HG02852 (cell line): ENCODE data around the gene PLA1A.
"Not testable (repeated sequence)": the region's sequence is repeated elsewhere in the genome, so short reads cannot be mapped to it uniquely, and the experiment has no call there.

Source experiments
- ATAC-seq: cut with Tn5 transposase; IDR thresholded peaks from one replicate; pipeline ENCODE4 v1.9.1; 2021; ENCODE audit warnings: mild to moderate bottlenecking, moderate library complexity; ENCODE audit not compliant: unreplicated experiment

Gene PLA1A

DNA sequence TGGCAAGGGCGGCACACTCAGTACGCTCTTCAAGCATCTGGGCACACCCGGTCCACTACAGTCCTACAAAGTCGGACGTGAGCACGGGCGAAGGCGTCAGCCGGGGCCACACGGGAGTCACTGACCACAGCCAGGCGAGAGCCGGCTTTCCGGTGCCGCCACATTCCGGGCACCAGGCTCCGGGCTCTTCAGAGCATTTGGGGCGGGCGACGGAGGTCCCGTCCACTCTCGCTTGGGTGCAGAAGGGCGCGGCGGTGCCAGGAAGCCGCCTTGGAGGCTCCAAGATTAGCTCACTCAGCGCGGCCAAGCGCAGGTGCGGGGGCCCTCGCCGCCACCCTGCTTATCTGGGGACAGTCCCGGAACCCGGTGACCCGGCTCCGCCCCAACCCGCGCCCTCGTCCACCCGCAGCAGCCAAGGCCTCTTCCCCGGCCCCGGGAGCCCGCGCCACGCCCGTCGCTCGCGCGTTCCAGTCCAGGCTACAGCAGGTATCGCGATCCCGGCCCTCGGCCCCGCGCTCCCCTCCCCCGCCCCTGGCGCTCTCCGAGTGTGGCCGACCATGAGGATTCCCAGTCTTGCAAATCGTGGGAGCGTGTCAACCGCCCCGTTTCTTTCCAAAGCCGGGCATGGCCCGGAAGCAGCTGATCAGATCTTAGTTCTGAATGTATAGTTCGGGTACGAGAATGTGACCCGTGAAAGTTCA lies 18.2 kb upstream of the PLA1A start, which contains the start of gene ADPRH:
Gene ADPRH, plus strand, starts transcription at position 127 of the 701 bp plus-strand sequence. CDS start 2,678 bp downstream, outside the sequence.
- peak; percentile 66 for ATAC-seq

DNA sequence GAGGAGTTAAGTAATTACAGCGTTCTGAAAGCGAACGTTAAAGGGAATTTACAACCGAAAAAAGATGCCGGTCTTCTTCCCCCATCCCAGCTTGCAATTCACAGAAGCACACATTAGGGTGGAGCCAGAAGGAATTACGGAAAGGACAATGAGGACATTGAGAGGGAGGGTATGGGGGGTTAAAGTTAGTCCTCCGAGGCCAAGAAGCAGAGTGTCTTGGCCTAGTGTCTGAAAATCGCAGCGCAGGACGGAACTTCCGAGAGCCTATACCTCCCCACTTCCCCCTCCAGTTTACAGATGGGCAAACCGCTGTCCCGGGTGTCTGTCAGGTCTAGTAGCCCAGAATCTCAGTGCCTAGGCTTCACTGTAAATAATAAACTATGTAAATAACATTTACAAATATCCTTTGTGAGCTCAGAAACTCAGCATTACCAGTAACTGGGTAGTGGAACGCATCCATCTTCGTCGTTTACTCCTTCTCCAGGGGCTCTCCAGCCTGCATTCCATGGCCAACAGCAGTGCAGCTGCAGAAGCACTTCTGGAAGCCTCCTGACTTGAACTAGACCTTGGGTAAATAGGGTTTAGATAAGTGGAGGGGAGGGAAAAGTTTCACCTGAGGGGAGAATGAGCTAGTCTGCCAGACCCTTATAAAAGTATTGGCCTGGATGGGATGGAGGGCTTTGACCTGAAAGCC lies 17.5 kb upstream of the PLA1A start:
- peak; percentile 62 for ATAC-seq

- peak; percentile 40 for ATAC-seq
Observed at GRCh38 chr3:119582178-119582577, 15.5 kb upstream of the PLA1A start.

DNA sequence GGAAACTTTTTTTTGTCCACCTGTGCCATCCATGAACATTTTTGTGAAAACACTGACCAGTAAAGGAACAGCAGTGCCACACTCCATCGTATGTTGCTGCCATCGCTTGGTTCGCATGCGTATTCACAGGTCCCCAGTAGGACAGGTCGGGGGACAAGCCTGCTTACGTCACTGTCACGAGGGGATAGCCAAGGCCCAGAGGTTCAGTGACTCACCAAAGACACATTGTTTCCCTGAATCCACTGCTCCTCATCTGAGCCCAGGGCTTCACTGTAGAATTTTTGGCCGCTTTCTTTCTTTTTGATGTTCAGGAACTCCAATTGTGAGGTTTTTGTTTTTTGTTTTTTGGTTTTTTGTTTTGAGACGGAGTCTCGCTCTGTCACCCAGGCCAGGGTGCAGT lies 12.5 kb upstream of the PLA1A start:
- no peak for ATAC-seq

DNA sequence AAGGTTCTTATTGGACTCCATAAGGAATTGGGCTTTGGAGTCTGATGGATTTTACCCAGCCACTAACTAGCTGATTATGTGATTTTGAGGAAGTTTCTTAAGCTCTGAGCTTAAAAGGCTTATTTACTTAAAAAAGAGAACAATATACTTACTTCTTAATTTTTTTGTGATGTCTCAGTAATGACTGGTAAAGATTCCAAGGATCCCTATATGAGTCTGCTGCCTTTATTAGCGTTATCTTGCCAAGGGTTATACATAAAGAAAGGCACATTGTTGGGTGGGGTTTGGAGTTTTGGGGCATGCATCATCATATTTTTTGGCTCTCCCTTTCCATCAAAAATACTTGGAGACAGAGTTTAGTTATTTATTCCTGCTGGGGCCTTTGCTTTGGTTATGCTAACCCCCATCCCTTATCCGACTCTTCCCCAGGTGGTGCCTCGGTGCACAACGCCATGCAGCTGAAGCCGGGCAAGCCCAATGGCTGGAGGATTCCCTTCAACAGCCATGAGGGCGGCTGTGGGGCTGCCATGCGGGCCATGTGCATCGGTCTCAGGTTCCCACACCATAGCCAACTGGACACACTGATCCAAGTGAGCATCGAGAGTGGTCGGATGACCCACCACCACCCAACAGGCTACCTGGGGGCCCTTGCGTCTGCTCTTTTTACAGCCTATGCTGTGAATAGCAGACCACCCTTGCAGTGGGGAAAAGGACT lies 11.7 kb upstream of the PLA1A start:
- ATAC-seq = no peak

DNA sequence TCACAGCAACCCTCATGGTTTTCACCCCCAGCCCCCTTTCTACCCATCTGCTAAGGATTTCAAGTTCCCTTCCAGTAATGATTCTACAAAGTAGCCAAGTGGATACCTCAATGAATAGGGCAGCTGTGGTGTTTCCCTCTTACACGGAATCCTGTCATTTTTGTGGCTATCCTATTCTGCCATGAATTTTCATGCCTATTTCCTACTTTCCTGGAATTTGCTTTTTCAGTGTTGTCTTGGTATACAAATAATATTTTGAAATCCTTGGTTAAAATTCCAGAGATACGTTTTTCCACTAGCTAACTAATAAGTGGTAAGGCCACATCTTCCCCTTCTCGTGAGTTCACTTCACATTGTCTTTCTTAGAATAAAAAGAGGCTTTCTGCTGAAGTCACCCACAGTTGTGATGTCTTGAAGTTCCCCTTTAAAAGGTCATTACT lies 10.9 kb upstream of the PLA1A start:
- ATAC-seq = no peak

- peak; percentile 46 for ATAC-seq
Observed at GRCh38 chr3:119588112-119588511, 9.6 kb upstream of the PLA1A start.

- ATAC-seq = no peak
Observed at GRCh38 chr3:119589102-119589773, 8.4 kb upstream of the PLA1A start.

DNA sequence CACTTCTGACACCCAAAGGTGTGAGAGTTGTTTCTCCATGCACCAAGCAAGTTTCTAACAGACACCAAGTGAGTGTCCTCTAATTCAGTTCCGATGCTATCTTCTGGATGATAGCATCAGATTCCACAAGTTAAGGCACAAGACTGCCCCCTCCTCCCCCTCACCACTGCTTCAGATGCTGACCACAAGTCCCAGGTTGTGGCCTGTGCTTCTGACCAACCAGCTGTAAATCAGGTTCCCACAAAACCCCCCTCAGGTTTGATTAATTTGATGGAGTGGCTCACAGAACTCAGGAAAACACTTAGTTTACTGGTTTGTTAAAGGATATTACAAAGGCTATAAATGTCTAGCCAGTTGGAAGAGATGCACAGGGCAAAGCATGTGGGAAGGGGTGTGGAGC lies 7.0 kb upstream of the PLA1A start:
- no peak for ATAC-seq

DNA sequence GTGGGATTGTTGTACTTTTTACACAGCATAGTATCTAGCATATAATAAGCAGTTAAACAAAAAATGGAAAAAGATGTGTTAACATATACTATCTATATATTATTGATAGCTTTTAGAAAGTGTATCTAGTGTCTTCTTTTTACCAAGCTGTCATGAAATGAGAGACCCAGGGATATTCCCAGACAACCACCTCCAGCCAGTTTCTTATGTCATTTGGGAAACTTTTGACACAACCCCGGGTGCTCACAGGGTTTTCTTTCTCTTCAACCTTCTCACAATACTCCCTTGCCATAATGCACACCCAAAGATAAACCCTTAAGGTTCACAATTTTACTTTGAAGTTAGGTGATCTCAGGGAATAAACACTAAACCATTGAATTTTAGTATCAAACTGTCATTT lies 4.8 kb upstream of the PLA1A start:
- ATAC-seq = no peak

- no peak for ATAC-seq
Observed at GRCh38 chr3:119594066-119594465, 3.6 kb upstream of the PLA1A start.

DNA sequence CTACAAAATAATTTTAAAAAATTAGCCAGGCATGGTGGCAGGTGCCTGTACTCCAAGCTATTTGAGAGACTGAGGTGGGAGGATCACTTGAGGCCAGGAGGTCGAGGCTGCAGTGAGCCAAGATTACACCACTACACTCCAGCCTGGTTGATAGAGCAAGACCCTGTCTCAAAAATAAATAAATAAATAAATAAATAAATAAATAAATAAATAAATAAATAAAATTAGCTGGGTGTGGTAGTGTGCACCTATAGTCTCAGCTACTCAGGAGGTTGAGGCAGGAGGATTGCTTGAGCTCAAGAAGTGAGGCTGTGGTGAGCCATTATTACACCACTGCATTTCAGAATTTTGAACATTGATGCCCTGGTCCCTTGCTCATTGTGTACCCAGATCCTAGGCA lies 2.8 kb upstream of the PLA1A start:
- ATAC-seq = not testable (repeated sequence)

GRCh38 chr3:119595639-119596334 lies 1.9 kb upstream of the PLA1A start:
- no peak for ATAC-seq

DNA sequence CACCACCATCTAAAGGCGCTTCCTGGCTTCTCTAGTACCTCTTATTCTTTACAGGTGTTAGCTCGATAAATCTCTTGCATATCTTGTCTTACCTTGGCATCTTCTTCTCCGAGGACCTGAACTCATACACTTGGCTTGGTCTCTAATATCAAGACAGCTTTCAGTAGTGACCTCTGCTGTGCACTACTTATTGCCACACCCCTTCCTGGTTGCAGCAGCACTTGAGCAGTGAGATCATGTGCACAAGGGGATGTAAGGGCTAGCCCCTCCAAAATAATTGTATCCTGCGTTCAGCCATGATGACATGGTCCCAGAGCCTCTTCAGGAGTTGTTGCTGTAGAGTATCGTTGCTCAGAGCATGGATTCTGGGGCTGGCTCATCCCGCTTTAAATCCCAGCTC lies 1.3 kb upstream of the PLA1A start:
- ATAC-seq = no peak

- peak; percentile 55 for ATAC-seq
Observed at GRCh38 chr3:119598410-119599098, 869 bp downstream of the PLA1A start.

- ATAC-seq = no peak
Observed at GRCh38 chr3:119599558-119600174, 2.0 kb downstream of the PLA1A start.

DNA sequence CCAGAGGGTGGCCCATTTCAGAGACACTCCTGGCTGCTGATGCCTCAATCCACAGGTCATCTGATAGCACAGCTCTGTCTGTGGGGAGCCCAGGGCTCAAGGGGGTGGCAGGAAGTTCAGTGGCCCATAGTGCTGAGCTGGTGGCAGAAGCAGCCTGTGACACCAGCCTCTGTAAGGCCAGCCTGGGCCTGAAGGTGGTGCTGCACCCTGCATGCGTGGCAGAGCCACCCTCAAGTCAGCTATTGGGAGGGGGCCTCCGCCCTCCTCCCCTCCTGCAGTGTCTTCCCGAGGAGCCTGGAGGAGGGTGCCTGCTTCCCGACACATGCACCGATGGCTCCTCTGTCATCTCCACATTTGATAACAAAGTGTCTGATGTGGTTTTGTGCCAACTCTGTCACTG lies 3.0 kb downstream of the PLA1A start:
- ATAC-seq = peak; percentile 46

DNA sequence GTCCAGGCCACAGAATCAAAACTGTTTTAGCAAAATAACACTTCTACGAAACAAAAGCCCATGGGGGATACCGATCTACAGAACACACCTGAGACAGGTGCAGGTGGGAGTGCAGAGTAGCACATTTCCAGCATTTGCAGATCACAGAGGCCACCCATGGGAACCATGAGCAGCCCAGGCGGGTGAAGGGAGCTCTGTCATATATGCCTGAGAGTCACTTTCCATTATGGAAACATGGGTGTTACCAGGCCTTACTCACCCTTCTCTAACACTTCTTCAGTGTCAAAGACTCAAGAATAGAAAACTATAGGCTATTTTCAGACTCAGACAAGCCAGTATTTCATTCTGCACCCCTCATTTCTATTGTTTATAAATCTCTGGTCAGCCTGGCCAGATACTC lies 3.5 kb downstream of the PLA1A start:
- no peak for ATAC-seq

GRCh38 chr3:119602676-119603075 lies 5.0 kb downstream of the PLA1A start:
- no peak for ATAC-seq

- ATAC-seq = no peak
Observed at GRCh38 chr3:119604878-119605277, 7.2 kb downstream of the PLA1A start.
